GM21529 (cell line): ENCODE measurements around the gene SLC25A47.
A peak's percentile ranks its signal among the peaks of the same experiment; 100 is the strongest.
"Not testable (repeated sequence)": the region's sequence is repeated elsewhere in the genome, so short reads cannot be mapped to it uniquely, and the experiment has no call there.

Source experiments
- ATAC-seq: cut with Tn5 transposase; IDR thresholded peaks from one replicate; pipeline ENCODE4 v1.9.1; 2021; ENCODE audit not compliant: unreplicated experiment

The SLC25A47 gene

DNA sequence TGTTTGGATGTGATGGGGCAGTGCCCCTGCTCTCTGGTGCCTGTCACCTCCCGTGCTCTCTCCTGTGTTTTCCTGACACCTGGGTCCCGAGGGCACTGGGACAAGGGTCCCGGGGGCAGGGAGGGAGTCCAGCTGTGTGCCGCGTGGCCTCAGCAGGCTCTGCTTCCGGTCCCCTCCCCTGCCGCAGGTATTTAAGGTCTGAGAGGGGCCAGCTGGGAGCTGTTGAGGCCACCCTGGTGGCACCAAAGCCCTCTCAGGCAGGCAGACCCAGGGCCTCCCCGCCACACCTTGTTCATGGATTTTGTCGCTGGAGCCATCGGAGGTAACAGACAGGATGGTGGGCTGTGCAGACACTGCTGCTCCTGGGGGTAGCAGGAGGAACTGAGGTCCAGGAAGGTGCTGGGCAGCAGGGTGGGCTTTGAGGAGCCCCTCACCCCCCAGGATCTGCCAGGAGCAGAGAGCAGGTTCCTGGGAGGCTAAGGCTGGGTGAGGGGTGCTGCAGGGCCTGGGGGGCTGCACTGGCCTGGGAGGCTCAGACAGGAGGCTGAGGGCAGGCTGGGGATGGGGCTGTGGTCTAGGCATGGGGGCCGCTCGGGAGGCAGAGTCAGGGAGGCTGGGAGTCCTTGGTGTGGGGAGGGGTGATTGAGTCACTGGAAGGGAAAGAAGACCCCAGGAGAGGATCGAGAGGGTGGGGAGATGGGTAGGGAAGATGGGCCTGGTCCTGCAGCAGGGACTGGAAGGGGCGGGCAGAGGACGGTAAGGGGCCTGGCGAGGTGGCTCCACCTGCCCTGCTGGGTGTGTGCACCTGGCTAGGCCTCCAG lies at the start of gene SLC25A47:
Gene SLC25A47 (plus strand): TSS at position 219 of the 821 bp plus-strand sequence. CDS start 76 bp downstream, at position 295.
- no peak for ATAC-seq

- no peak for ATAC-seq
Observed at GRCh38 chr14:100274250-100274649, 48.9 kb upstream of the SLC25A47 start.

GRCh38 chr14:100275214-100275613 lies 47.9 kb upstream of the SLC25A47 start:
- ATAC-seq, result no peak

GRCh38 chr14:100278702-100279101 lies 44.4 kb upstream of the SLC25A47 start:
- peak; percentile 63 for ATAC-seq

DNA sequence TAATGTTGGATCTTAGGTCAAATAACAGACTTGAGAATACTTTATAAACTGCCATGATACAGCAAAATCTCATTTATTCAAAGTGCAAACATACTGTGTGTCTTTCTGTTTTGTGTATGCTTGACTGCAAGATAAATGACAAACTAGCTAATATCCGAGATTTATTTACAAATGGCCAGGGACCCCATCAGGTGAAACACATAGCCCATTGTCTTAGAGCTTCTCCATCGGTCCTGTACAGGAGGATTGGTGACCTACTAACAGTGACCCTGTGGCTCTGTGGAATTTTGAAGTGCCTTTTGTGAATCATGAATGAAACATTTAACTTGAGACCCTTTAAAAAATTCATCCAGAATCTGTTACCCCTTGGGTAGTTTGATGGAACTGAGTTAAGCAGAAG lies 44.0 kb upstream of the SLC25A47 start:
- ATAC-seq, result no peak

- ATAC-seq, result no peak
Observed at GRCh38 chr14:100279563-100279962, 43.6 kb upstream of the SLC25A47 start.

GRCh38 chr14:100281286-100282082 lies 41.7 kb upstream of the SLC25A47 start:
- no peak for ATAC-seq

- no peak for ATAC-seq
Observed at GRCh38 chr14:100282083-100282350, 41.1 kb upstream of the SLC25A47 start.

DNA sequence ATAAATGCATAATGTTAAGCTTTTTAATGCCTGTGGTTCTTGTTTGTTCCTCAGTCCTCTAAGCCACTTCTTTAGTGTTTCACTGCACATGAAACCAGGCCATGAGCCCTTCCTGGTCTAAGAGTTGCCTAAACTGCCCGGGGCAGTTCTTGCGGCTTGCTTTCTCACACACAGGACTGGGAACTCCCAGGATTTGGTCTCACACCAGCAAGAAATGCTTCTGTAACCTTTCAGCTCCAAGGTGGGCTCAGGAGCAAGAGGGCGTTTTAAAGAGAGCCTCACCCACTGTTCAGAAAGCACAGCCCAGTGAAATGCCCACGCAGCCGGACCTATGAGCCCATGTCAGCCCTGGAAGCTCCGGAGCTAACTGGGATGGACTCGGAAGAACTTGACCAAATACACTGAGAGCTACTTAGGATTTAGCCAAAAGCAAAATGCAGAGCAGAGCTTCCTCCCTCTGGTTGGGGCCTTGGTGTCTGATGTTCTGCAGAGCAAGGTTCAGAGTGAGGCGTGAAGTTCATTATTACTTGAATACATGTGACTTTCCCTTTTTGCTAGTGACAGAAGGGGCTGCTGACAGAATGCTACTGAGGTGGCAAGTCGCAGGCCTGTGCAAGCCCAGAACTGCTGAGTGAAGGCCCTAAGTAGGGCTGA lies 40.2 kb upstream of the SLC25A47 start:
- ATAC-seq, result no peak

DNA sequence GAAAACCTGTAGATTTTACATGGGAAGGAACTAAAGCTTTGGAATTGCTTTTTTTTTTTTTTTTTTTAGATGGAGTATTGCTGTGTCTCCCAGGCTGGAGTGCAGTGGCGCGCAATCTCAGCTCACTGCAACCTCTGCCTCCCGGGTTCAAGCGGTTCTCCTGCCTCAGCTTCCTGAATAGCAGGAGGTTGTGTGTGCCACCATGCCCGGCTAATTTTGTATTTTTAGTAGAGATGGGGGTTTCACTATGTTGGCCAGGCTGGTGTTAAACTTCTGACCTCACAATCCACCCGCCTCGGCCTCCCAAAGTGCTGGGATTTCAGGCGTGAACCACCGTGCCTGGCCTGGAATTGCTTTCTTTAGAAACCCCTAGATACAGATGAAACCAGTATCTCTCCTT lies 39.7 kb upstream of the SLC25A47 start:
- ATAC-seq, result not testable (repeated sequence)

DNA sequence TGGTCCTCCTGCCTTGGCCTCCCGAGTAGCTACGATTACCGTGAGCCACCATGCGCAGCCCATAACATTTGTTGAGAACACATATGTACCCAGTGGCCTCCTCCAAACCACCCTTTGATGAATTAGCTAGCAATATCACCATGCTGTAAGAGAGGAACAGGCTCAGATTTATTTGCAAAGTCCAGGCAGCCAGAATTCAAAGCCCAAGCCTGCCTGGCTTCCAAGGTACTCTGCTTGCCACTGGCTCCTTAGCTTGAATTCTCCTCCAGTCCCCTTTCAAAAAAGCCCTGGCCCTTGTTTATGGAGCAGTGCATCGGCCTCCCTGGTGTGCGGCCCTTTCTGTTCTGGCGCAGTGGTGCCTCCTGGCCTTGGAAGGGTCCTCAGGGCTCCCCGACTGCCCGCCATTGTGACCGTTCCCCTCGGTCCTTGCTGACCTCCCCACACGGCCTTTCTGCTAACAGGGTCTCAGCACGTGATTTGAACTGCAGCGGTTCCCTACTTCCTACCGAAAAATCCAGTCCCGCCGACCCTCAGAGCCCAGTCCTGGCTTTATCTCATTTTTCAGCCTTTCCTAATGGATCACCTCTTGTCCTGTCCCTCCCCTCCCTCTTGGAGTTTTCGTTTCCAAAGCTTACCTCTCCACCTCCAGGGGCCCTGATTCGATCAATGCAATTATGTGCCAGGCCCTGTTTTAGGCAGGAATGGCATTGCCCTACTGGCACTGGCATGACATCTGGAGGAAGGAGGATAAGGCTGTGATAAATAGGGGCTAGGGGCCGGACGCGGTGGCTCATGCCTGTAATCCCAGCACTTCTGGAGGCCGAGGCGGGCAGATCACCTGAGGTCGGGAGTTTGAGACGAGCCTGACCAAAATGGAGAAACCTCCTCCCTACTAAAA lies 38.9 kb upstream of the SLC25A47 start:
- no peak for ATAC-seq

- ATAC-seq, result peak; percentile 87
Observed at GRCh38 chr14:100285021-100285912, 37.9 kb upstream of the SLC25A47 start.

- ATAC-seq, result no peak
Observed at GRCh38 chr14:100285913-100286400, 37.2 kb upstream of the SLC25A47 start.

GRCh38 chr14:100286484-100287191 lies 36.5 kb upstream of the SLC25A47 start:
- no peak for ATAC-seq

DNA sequence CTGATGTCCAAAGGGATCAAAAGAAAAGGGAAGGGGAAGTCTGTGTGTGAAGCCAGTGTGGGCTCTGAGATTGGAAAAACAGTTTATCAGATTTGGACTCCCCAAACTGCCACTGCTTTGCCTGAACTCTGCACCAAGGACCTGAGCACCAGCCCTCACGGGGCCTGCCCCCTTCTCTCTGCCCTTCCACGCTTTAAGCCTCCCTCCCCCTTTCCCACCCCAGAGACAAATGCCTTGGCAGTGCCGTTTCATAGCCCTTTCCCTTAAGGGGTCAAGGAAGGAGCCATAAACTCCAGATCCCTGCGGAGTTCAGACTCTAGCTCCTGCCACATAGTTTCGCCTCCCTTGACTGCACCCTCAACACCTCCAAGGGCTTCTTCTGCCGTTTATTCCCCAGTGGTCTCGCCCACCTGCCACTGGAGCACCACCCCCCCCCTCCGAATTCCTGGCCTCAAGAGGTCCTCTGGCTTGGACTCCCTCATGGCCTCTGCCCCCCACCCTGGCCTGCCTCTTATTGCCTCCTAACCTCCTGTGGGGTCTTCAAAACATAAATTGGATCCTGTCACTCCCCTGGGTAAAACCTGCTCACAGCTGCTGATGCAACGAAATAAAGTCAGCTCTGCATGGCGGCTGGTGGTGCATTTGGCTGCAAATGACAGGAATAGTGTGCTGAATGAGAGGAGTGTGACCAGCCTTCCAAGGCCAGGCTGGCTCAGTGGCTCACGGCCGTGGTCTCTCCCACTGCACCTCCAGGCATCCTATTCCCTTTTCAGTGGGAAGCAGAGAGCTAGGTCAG lies 35.7 kb upstream of the SLC25A47 start:
- ATAC-seq, result no peak

DNA sequence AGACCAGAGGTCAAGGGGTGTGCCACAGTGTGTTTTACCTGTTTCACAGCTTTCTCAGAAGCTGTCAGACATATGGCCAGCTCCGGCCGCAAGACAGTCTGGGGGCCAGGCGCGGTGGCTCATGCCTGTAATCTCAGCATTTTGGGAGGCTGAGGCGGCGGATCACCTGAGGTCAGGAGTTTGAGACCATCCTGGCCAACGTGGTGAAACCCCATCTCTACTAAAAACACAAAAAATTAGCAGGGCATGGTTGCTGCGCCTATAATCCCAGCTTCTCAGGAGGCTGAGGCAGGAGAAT lies 35.2 kb upstream of the SLC25A47 start:
- ATAC-seq, result not testable (repeated sequence)

DNA sequence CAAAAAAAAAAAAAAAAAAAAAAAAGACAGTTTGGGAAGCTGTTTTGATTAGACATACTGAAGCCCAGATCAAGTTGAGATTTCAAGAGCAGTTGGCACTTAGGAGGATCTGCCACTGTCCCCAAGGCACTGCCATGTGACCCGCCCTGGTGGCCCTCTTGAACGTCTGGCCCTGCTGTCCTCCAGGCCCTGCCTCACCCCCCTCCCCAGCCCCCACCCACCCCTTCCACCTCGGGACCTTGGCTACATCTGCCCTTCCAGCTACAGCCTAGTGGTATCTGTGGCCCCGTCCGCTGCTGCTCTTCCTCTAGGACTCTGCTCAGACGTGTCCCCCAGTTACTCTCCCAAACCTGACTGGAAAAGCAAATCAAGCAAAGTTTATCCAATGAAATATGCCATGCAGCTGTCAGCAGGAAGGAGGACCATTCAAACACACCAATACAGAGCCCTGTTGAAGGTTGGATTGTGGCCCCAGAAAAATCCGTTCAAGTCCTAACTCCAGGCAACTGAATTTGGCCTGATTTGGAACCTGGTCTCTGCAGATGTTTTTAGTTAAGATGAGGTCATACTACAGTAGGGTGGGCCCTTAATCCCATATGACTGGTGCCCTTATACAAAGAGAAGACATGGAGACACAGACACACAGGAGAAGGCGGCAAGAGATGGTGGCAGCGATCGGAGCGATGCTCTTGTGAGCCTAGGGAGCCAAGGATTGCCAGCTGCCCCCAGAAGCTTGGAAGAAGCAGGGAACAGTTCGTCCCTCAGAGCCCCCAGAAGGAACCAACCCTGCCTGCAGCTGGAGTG lies 34.6 kb upstream of the SLC25A47 start:
- no peak for ATAC-seq
